GM21381 (cell line): ENCODE data around the gene LHX4.

ENCODE experiments used
- ATAC-seq: cut with Tn5 transposase; IDR thresholded peaks from one replicate; pipeline ENCODE4 v1.9.1; 2021; ENCODE audit warnings: mild to moderate bottlenecking, moderate library complexity; ENCODE audit not compliant: unreplicated experiment

Gene LHX4

DNA sequence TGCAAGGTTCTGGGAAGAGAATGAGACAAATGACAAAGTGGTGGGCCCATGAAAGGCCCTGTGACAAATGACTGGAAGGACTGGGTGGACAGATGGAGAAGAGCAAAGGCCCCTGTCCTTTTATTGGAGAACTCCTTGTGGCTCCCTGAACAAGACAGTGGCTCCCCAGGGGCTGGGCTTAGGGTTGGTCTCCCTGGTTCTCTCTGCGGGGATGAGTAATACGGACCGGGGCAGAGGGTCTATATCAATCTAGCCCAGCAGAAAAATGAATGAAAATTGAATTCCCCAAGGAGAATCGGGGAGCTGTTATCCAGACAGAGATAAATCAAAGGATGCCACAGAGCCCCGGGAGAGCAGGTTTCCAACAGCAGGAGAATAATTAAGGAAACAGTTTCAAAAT is 5.2 kb upstream of the LHX4 start:
- no peak for ATAC-seq

DNA sequence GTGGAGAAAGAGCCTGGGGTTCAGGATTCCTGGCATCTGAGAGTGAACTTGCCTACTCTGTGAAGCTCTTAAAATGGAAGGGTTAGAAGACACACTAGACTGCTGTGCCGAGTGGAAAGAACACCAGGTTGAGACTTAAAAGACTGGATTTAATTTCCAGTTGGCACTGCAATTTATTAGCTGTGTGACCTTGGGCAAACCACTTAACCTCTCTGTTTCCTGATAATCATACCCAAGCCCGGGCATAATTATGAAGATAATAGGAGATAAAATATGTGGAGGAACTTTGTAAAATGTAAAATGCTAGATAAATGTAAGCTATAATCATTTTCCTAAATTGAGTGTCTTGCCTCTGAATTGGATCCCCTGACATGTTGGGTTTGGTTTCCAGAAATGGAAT is 4.7 kb upstream of the LHX4 start:
- no peak for ATAC-seq

DNA sequence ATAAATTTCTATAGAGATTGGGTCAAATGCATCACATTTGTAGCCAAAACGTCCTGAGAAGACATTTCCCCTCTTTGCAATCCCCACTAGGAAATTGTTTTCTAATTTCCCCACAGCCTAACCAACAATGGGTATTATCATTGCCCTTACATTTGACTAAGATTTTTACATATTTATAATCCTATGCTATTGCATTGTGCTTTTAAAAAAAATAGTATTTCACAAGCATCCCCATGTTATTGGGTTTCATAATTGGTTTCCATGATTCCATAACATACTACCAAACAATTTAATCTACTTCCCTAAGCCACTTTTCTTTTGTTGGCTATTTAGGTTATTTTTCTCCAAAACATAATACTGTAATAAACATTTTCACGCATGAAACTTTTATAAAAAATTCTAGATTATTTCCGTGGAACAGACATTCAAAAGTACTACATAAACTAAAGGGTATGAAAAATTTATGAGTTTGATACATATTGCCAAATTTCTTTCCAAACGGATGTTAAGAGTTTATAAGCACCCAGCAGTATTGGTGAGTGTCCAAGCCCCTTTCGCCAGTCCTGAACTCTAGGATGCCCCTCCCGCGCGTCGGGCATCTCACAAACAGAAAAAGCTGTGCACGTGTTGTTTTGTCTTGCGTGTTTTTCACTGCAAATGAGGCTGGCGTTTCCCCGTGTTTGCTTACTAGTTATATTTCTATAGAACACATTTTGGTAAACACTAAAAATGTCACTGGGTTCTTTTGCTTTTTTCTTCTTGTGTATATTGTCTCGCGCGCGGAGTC is 2.0 kb upstream of the LHX4 start:
- ATAC-seq: no peak

DNA sequence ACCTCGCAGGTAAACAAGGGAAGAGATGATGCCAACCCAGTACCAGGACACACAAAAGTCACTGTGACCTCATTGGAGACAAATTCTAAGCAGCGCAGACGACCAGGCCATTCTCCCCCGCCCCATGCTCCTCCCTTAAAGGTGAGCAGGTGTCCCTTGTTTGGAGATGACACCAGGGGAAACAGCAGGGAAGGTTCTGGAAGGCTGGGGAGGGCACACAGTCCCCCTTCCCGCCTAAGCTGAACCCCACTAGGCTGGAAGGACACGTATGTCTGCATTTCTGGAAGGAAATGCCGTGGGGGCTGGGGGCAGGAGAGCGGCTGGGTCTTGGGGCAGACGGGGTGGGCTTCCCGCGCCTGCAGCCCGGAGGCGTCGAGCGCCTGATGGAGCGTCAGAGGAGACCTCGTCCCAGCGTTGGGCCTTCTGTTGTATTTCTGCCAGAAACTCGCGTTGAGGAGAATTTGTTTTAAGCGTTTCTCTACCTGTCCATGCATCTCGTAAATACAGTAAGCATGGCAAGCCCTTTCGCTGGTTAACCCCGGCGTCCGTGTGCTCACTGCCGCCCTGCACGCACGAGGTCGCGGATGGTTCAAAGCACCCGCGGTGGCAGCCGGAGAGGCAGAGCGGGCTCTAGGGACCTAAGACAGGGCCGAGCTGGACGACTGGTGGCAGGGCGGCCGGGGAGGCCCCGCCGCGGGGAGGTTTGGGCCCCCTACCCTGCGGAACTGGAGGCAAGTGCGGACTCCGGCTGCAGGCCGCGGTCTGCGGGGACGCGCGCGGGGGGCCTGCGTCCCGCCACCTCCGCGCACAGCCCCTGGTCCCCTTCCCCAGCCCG is 1.2 kb upstream of the LHX4 start:
- ATAC-seq: peak; percentile 11

DNA sequence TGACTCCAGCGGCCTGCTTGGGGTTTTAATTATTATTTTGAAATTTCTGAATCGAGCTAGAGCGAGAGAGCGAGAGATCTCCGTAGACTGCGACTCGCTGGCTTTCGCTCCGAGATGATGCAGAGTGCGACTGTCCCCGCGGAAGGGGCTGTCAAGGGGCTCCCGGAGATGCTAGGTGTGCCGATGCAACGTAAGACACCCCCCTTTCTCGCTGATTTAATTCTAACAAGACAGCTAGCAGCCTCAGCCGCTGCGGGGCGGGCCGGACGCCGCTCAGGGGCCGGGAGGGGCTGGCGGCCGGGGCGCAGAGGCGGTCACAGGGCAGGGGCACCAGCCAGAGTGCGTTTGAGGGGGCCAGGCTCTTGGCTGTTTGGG is 339 bp downstream of the LHX4 start:
- no peak for ATAC-seq

DNA sequence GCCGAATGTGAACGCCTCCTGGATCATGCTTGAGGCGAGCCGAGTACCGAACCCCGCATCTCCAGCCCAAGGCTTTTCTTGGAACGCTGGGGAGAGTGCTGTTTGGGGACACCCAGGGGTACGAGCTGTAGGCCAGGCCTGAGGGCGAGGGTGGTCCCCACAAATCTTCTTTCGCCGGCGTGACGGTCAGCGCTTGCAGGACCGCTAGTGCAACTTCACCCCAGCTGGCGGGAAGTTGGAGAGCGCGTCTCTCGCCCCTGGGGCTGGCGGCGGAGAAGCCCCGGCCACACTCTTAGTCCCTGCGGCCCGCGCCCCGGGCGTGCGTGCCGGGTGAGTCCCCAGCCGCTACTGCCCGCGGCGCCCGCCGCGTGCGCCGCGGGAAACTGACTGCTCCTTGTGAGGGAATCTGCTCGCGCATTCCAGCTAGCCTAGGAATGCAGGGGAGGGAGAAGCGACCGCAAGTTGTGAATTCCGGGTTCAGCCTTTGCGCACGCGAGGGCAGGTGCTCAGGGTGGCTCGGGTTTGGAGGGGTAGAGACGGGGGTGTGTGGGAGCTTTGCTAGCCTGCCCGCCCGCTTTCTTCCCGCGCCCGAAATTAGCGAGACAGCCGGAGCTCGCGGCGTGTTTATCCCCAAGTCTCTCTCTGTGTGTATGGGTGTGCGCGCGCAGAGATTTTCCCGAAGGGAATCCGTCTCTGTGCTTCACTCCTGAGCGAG is 884 bp downstream of the LHX4 start:
- ATAC-seq: no peak

DNA sequence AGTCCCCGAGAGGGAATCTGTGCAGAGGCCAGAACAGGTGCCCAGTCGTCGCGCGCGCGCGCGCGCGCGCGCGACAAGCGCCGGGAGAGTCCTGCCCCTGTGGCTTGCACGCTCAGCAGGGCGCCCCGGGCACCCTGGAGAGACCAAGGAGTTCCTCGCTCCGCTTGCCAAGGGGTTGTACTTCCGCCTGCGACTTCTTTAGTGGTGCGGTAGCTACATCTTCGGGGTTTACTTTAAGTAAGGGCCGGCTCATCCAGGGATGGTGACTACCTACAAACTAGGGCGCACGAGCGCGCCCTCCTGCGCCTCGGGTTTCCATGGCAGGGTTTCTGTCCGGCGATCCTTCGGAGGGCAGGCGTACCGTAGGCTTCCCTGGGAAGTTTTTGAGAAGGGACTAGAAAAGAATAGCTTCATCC is 1.4 kb downstream of the LHX4 start:
- ATAC-seq: no peak

DNA sequence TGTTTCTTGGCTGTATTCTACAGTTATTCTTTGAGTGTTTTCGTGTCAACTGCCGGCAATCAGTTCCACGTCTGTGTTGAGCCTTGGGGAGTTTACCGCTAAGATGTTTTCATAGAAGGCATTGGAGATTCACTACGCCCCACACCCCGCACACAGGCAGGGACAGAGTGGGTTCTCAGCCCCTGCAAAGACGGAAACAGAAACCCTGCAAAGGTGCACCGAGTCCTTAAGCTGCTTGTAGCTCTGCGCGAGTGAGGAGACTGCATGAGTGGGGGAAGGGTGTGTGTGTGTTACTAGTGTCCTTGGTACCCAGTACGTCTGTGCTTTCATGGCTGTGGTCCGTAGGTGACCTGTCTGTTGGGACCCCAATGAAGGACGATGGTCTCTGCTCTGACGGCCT is 1.9 kb downstream of the LHX4 start:
- no peak for ATAC-seq

DNA sequence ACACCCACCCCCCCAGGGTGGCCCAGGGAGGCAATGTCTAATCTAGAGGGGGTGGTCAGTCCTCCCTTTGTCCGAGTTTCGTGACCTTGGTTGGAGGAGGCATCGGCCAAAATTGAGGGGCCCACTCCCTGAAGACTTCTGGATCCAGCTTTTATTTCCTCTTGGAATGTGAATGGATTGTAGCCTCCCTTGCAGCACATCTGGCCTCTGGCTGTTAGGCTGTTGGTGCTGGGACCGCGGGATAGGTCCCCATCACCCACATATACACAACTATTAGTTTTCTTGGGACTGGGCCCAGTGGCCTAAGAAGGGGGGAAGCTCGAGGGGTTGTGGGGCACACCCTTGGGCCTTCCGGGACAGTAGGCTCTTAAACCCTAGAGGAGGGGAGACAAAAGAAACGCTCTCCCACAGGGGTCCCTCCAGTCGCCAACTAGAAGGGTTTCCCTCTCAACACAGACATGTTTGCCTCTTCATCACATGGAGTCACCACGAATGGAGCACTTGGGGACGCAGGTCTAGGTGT is 2.5 kb downstream of the LHX4 start:
- no peak for ATAC-seq

DNA sequence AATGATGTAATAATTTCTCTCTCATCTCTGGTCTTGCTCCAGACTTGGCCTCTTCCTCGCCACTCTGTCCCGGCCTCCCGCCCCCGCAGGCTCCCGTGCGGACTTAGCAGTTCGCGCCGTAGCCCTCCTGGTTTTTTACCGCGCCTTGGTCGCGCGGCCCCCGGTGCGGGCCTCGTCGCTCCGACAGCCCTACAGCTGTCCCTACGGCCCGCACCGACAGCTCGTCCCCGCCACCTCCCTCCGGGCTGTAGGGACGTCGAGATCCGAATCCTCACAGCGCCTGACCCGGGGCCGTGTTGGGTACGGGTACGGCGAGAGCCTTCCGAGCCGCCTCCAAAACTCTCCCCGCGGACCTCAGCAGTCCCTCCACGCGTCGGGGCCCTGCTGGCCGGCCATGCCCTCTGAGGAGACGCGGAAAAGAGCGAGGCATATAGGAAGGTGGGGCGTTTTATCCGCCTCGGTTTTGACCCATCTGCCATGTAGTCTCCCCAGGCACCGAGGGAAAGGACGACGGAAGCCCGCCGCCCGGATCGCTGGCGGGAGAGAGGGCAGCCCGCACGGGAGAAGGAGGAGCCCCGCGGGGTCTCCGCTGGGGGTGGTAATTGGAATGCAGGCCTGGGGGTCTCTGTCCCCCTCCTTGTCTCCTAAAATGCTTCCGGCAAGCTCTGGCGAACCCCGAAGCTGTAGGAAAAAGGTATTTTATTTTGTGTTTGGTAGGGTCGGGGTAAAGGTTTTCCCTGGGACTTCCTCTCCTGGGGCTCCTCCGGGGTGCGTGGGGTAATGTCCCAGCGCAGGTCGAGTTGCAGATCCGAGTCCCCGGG is 3.3 kb downstream of the LHX4 start:
- ATAC-seq: no peak

DNA sequence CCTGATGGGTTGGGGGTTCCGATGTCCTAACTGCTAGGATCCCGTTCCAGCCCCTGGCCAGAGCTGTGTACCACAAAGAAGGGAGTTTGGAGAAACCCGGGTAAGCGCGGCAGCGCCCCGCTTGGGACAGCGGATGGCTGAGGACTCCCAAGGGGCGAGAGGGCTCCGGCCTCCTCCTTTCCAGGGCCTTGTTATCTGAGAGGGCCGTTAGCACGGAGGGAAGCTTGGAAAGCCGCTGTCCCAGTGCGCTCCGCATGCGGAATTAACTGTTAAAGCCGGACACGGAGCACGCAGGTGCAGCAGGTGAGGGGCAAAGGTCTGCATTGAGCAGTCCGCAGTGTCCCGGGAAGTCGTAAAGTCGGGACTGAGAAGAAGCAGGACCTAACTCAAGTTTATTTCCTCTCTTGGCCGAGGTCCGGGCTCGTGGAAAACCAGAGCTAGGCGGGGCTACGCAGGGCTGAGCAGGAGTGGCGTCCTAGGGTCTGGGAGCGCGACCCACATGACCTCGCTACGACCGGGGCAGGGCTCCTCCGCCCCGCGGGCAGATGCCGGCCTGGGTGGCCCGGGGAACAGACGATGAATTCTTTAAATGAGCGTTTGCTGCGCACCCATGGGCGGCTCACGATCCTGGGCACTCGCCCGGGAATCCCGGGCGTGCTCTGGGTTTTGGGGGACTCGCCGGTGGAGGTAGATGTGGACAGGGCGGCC is 4.5 kb downstream of the LHX4 start:
- ATAC-seq: no peak

DNA sequence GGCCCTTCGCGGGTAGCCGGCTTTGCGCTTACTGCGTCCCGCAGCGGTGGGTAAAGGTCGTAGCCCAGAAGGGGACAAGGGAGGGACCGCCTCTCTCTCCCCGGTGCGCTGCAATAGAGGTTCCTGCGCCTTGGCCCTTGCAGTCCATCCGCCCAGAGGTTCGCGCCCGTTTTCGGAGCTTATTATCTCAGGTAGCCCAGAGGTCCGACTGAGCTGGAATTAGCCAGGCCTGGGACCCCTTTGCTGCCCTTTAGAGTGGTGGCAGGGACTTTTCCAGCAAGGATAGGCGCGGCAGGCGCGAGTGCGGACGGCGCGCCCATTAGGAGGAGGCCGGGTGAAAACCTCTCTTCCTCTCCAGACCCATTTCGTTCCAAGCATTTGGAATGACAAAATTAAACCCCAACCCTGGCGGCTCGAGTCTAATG is 5.0 kb downstream of the LHX4 start:
- ATAC-seq: no peak

DNA sequence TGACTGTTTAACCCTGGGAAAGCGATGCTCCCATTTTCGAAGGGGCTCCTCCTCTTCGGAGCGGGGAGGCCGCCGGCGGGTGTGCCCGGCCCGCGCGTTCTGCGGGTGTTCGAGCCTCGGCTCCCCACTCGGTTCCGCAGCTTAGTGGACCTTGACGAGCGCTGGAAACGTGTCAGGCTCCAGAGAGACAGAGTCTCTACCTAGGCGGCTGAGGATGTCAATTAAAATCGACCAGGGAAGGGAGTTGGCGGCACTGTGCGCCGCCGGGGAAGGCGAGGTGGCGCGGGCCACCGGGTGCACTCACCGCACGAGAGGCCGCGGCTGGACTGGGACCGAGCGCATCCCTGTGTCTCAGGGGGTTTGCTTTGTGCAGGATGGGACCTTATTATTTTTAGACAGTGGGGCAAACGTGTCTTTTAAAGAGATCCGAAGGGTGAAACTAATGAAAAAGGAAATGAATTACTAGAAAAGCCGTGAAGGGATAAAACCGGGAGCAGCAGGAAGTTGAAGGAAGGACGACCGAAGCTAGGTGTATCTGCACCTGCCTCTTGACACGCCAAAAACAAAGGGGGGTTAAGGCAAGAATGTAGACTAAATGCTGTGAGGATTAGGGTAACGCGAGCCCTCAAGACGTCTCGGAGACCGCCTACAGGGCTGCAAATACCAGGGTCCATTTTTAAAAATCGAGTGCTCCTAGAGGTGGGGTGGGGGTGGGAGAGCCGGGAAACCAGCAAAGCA is 5.6 kb downstream of the LHX4 start:
- no peak for ATAC-seq

DNA sequence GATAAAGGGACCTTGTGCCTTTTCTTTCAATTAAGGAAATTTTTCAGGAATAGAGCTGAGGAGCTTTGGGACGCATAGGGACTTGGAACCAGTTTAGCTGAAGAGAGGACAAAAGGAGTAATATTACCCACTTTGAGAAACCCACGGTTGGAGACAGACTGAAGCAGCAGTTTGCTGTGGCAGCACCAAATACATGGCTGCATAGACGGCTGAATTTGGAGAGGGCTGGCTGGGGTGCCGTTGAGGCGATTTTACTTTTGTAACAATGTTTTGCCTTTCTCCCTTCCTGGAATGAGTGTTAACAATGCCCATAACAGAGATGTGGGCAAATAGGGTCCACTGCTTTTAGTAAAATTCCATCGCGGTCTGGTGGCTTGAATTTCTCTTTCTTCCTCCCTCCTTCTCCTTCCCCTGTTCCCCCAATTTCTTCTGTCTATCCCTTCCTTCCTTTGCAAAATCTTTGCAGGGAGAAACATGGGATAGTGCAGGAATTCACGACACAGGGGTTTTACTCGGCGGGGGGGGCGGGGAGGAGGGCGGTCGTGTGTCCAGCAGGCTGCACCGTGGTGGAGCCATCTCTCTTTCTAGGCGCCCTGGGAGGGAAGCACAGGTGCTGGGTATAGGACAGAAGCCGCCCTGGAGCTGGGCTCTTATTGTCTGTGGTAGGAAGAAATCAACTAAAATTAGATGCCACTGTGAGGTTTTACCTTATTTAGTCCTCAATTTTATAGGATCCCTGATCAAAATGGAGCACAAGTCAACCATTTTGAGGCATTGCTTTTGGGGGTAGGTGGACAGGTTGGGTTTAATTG is 6.8 kb downstream of the LHX4 start:
- ATAC-seq: no peak

DNA sequence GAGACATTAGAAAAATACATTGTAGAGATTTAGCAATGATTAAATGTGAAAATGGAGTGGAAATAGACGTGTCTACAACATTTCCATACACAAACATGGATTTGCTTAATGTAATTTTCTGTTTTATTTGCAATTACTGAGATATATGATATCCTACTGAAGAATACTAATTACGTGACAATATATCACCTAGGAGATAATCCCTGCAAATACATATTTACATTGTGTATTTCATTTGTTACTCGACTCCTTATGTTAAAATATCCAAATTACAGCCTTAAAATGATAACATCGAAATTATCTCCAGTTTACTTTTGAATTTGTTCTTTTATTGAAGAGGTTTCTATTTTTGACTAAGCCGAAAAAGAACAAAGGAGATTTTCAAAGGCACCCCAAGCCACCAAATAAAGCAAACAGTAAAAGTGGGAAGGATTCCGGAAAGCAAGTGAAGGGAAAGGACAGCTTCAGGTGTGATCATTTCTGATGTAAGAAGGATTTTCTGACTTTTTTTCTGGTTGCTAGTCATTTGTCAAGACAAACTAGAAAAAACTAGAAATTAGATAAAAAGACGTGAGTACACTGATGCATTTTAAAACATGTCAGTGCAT is 7.9 kb downstream of the LHX4 start:
- no peak for ATAC-seq

DNA sequence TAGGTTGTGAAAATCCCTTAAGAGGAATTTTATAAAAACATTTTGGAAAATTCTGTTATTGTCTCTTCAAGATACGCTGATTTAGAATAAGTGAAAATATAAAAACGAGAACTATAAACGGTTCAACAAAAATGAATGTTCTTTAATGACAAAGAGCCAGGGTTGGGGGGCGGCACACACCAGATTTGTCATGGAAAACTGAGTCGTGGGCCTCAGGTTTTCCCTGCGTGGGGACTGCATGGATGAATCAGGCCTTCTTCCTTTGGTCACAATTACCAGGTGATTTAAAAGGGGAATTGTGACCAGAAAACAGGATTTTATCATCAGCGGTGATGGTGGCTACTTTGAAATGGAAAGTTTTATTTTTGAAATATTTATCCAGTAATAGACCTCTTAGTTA is 8.6 kb downstream of the LHX4 start:
- no peak for ATAC-seq

DNA sequence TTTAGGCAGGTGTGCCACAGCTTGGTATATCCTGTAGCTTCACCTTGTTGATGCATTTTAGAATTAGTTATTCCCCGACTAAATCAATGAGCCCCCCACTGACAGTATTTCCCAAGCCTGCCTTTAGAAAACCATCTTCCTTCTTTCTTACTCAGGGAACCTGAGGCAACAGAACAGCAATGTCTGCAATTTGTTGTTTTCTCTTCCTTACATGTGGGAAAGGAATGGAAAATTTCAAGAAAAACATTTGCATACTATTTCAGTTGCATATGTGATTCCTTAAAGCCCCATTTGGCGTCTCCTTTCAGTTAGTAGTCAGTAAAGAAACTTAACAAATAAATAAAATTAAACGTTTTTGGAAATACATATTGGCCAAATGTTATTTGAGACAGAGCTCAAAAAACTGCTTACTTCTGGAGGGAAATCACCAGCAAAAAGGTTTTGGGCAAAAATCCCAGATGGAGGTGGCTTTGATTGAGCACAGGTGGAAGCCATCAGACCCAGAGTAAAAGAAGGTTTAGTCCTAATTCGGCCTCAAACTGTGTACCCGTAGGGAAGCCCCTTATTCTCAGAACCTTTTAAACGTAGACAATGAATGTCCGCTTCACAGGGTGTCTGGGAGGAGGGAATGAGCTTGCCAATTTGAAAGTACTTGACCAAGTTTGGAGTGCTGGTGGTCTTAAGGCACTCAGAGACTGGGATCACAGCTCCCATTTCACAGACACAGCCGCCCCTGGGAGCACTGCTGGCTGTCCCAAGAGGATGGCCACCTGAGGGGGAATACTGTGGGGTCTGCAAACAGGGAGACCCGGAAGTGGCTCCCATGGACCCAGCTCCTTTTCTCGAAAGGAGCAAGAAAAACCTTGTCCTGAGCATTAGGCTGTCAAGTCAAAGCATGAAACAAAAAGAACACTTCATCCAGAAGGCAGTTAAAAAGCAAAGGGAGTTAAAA is 9.4 kb downstream of the LHX4 start:
- ATAC-seq: no peak
